ENCODE measurements around the gene LPP.

GRCh38 chr3:188434594-188434993, 280.6 kb downstream of the LPP start:
- no peak for TF ChIP-seq CTCF (IDR thresholded peaks at IDR 0.05; ENCODE audit: low read length)
- no peak for TF ChIP-seq EZH2 (IDR thresholded peaks at IDR 0.05; ENCODE audit: borderline replicate concordance, low read length)
